ENCODE measurements around the gene MIEN1.
"Not testable (repeated sequence)": the region's sequence is repeated elsewhere in the genome, so short reads cannot be mapped to it uniquely, and the experiment has no call there.

MIEN1 gene

GRCh38 chr17:39742126-39742855 is 12.0 kb upstream of the MIEN1 start:
- no peak for DNase-seq (ENCODE audit: low read depth in 1 of 2, low spot score in 1 of 2)

GRCh38 chr17:39740357-39741111 is 10.2 kb upstream of the MIEN1 start:
- no peak for DNase-seq (ENCODE audit: low read depth in 1 of 2, low spot score in 1 of 2)

- DNase-seq (ENCODE audit: low read depth in 1 of 2, low spot score in 1 of 2), result no peak
Observed at GRCh38 chr17:39739885-39740356, 9.6 kb upstream of the MIEN1 start.

- no peak for DNase-seq (ENCODE audit: low read depth in 1 of 2, low spot score in 1 of 2)
Observed at GRCh38 chr17:39738983-39739884, 8.9 kb upstream of the MIEN1 start.

- no peak for DNase-seq (ENCODE audit: low read depth in 1 of 2, low spot score in 1 of 2)
Observed at GRCh38 chr17:39738568-39738901, 8.2 kb upstream of the MIEN1 start.

GRCh38 chr17:39737760-39738567 is 7.6 kb upstream of the MIEN1 start, which contains the start of gene GRB7:
Gene GRB7, plus strand, starts transcription at chr17:39737938. Its CDS starts 4,364 bp downstream, at chr17:39742302.
- no peak for DNase-seq (ENCODE audit: low read depth in 1 of 2, low spot score in 1 of 2)

GRCh38 chr17:39737206-39737759 is 7.0 kb upstream of the MIEN1 start:
- no peak for DNase-seq (ENCODE audit: low read depth in 1 of 2, low spot score in 1 of 2)

GRCh38 chr17:39736319-39737165 is 6.2 kb upstream of the MIEN1 start:
- no peak for DNase-seq (ENCODE audit: low read depth in 1 of 2, low spot score in 1 of 2)

- no peak for DNase-seq (ENCODE audit: low read depth in 1 of 2, low spot score in 1 of 2)
Observed at GRCh38 chr17:39735882-39736281, 5.5 kb upstream of the MIEN1 start.

- DNase-seq (ENCODE audit: low read depth in 1 of 2, low spot score in 1 of 2), result no peak
Observed at GRCh38 chr17:39732586-39732985, 2.3 kb upstream of the MIEN1 start.

- DNase-seq (ENCODE audit: low read depth in 1 of 2, low spot score in 1 of 2), result no peak
Observed at GRCh38 chr17:39729280-39729851, 966 bp downstream of the MIEN1 start.

- DNase-seq (ENCODE audit: low read depth in 1 of 2, low spot score in 1 of 2), result no peak
Observed at GRCh38 chr17:39727556-39727955, 2.8 kb downstream of the MIEN1 start.

GRCh38 chr17:39726617-39727016 is 3.7 kb downstream of the MIEN1 start:
- no peak for DNase-seq (ENCODE audit: low read depth in 1 of 2, low spot score in 1 of 2)

GRCh38 chr17:39725923-39726322 is 4.4 kb downstream of the MIEN1 start:
- DNase-seq (ENCODE audit: low read depth in 1 of 2, low spot score in 1 of 2), result not testable (repeated sequence)

GRCh38 chr17:39724731-39725130 is 5.6 kb downstream of the MIEN1 start:
- no peak for DNase-seq (ENCODE audit: low read depth in 1 of 2, low spot score in 1 of 2)

GRCh38 chr17:39722965-39723848 is 7.1 kb downstream of the MIEN1 start:
- DNase-seq (ENCODE audit: low read depth in 1 of 2, low spot score in 1 of 2), result no peak

GRCh38 chr17:39722104-39722503 is 8.2 kb downstream of the MIEN1 start:
- no peak for DNase-seq (ENCODE audit: low read depth in 1 of 2, low spot score in 1 of 2)
